ENCODE measurements around the gene CFAP61. TPM values are rescaled to one million over a fixed set of nuclear protein-coding genes. Genes with fewer than 3 reads are reported as not detected.

CFAP61 gene
- total and polyA plus RNA-seq, 2 experiments from 2014 or later: 0.21 TPM; not detected in 1

GRCh38 chr20:20233041-20233514, 180.7 kb downstream of the CFAP61 start:
- Histone ChIP-seq H2AFZ (no peak overlapping the region), H3K27me3 (ENCODE audit: insufficient read depth) (no peaks in the 10 kb centered on the region), H3K79me2 (replicated peaks; ENCODE audit: insufficient read depth) (no peaks in the 10 kb centered on the region), H3K4me2 (no peak overlapping the region), H3F3A (replicated peaks; ENCODE audit: low read depth) (no peaks in the 10 kb centered on the region), H3K36me3 (ENCODE audit: insufficient read depth) (no peaks in the 10 kb centered on the region), H3K4me3 (no peak overlapping the region), H3K9me2 (ENCODE audit: insufficient read depth) (peaks cover 3% of the 10 kb centered on the region; the same call in 1 of the 2 replicates), H3K4me1 (ENCODE audit: insufficient read depth) (no peaks in the 10 kb centered on the region), H4K20me1 (replicated peaks; ENCODE audit: insufficient read depth) (no peaks in the 10 kb centered on the region), H3K27ac (ENCODE audit: low read depth) (no peak overlapping the region)
- Mint-ChIP-seq H3K27ac (no peak overlapping the region; the same call in 1 of the 2 replicates), H3K4me1 (peaks cover 2% of the 10 kb centered on the region; the same call in 1 of the 3 replicates), H3K4me3 (no peak overlapping the region), H3K9me3 (no peaks in the 10 kb centered on the region; the same call in 2 of the 3 replicates), H3K36me3 (ENCODE audit: low read depth) (no peaks in the 10 kb centered on the region), H3K27me3 (ENCODE audit: insufficient read depth, low read depth, poor library complexity) (peaks cover 4% of the 10 kb centered on the region)
- ATAC-seq (no peak), DNase-seq (ENCODE audit: low spot score) (no peak)
- TF ChIP-seq EZH2 (IDR thresholded peaks at IDR 0.05; ENCODE audit: low read depth, unreplicated experiment) (no peak), NANOG (IDR thresholded peaks at IDR 0.05; ENCODE audit: borderline replicate concordance) (no peak), POLR2AphosphoS5 (IDR thresholded peaks at IDR 0.05; ENCODE audit: low read depth) (no peak), ZNF331 (CRISPR knock-in tag; IDR thresholded peaks at IDR 0.05; ENCODE audit: low read depth) (no peak), STAT1 (IDR thresholded peaks at IDR 0.05; ENCODE audit: unreplicated experiment) (no peak), CREB1 (CRISPR knock-in tag; IDR thresholded peaks at IDR 0.05; ENCODE audit: low read depth) (no peak), JUNB (IDR thresholded peaks at IDR 0.05; ENCODE audit: unreplicated experiment) (no peak), CTCF (conservative IDR thresholded peaks at IDR 0.05; ENCODE audit: low read depth in 2 of 2) (no peak), ZNF114 (CRISPR knock-in tag; IDR thresholded peaks at IDR 0.05) (no peak), EZH2phosphoT487 (IDR thresholded peaks at IDR 0.05; ENCODE audit: unreplicated experiment) (no peak)
- TF ChIP-seq, protein P1, sequence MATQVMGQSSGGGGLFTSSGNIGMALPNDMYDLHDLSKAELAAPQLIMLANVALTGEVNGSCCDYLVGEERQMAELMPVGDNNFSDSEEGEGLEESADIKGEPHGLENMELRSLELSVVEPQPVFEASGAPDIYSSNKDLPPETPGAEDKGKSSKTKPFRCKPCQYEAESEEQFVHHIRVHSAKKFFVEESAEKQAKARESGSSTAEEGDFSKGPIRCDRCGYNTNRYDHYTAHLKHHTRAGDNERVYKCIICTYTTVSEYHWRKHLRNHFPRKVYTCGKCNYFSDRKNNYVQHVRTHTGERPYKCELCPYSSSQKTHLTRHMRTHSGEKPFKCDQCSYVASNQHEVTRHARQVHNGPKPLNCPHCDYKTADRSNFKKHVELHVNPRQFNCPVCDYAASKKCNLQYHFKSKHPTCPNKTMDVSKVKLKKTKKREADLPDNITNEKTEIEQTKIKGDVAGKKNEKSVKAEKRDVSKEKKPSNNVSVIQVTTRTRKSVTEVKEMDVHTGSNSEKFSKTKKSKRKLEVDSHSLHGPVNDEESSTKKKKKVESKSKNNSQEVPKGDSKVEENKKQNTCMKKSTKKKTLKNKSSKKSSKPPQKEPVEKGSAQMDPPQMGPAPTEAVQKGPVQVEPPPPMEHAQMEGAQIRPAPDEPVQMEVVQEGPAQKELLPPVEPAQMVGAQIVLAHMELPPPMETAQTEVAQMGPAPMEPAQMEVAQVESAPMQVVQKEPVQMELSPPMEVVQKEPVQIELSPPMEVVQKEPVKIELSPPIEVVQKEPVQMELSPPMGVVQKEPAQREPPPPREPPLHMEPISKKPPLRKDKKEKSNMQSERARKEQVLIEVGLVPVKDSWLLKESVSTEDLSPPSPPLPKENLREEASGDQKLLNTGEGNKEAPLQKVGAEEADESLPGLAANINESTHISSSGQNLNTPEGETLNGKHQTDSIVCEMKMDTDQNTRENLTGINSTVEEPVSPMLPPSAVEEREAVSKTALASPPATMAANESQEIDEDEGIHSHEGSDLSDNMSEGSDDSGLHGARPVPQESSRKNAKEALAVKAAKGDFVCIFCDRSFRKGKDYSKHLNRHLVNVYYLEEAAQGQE (IDR thresholded peaks at IDR 0.05; ENCODE audit: unreplicated experiment): no peak
- TF ChIP-seq, protein P2, sequence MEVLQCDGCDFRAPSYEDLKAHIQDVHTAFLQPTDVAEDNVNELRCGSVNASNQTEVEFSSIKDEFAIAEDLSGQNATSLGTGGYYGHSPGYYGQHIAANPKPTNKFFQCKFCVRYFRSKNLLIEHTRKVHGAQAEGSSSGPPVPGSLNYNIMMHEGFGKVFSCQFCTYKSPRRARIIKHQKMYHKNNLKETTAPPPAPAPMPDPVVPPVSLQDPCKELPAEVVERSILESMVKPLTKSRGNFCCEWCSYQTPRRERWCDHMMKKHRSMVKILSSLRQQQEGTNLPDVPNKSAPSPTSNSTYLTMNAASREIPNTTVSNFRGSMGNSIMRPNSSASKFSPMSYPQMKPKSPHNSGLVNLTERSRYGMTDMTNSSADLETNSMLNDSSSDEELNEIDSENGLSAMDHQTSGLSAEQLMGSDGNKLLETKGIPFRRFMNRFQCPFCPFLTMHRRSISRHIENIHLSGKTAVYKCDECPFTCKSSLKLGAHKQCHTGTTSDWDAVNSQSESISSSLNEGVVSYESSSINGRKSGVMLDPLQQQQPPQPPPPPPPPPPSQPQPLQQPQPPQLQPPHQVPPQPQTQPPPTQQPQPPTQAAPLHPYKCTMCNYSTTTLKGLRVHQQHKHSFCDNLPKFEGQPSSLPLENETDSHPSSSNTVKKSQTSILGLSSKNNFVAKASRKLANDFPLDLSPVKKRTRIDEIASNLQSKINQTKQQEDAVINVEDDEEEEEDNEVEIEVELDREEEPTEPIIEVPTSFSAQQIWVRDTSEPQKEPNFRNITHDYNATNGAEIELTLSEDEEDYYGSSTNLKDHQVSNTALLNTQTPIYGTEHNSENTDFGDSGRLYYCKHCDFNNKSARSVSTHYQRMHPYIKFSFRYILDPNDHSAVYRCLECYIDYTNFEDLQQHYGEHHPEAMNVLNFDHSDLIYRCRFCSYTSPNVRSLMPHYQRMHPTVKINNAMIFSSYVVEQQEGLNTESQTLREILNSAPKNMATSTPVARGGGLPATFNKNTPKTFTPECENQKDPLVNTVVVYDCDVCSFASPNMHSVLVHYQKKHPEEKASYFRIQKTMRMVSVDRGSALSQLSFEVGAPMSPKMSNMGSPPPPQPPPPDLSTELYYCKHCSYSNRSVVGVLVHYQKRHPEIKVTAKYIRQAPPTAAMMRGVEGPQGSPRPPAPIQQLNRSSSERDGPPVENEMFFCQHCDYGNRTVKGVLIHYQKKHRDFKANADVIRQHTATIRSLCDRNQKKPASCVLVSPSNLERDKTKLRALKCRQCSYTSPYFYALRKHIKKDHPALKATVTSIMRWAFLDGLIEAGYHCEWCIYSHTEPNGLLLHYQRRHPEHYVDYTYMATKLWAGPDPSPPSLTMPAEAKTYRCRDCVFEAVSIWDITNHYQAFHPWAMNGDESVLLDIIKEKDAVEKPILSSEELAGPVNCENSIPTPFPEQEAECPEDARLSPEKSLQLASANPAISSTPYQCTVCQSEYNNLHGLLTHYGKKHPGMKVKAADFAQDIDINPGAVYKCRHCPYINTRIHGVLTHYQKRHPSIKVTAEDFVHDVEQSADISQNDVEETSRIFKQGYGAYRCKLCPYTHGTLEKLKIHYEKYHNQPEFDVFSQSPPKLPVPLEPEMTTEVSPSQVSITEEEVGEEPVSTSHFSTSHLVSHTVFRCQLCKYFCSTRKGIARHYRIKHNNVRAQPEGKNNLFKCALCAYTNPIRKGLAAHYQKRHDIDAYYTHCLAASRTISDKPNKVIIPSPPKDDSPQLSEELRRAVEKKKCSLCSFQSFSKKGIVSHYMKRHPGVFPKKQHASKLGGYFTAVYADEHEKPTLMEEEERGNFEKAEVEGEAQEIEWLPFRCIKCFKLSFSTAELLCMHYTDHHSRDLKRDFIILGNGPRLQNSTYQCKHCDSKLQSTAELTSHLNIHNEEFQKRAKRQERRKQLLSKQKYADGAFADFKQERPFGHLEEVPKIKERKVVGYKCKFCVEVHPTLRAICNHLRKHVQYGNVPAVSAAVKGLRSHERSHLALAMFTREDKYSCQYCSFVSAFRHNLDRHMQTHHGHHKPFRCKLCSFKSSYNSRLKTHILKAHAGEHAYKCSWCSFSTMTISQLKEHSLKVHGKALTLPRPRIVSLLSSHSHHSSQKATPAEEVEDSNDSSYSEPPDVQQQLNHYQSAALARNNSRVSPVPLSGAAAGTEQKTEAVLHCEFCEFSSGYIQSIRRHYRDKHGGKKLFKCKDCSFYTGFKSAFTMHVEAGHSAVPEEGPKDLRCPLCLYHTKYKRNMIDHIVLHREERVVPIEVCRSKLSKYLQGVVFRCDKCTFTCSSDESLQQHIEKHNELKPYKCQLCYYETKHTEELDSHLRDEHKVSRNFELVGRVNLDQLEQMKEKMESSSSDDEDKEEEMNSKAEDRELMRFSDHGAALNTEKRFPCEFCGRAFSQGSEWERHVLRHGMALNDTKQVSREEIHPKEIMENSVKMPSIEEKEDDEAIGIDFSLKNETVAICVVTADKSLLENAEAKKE (CRISPR knock-in tag; IDR thresholded peaks at IDR 0.05): no peak
- TF ChIP-seq, protein P3, sequence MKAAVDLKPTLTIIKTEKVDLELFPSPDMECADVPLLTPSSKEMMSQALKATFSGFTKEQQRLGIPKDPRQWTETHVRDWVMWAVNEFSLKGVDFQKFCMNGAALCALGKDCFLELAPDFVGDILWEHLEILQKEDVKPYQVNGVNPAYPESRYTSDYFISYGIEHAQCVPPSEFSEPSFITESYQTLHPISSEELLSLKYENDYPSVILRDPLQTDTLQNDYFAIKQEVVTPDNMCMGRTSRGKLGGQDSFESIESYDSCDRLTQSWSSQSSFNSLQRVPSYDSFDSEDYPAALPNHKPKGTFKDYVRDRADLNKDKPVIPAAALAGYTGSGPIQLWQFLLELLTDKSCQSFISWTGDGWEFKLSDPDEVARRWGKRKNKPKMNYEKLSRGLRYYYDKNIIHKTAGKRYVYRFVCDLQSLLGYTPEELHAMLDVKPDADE (IDR thresholded peaks at IDR 0.05): no peak

Measured in GM23338 (cell line).